ENCODE data around the gene GUCA2B.
A peak's percentile ranks its signal among the peaks of the same experiment; 100 is the strongest.

The GUCA2B gene

GRCh38 chr1:42172381-42173133 is 19.3 kb downstream of the GUCA2B start:
- Histone ChIP-seq H3K27me3 (ENCODE audit: insufficient read depth, insufficient read length) (no peaks in the 10 kb centered on the region), H3K9me3 (ENCODE audit: insufficient read depth, low read length) (no peaks in the 10 kb centered on the region), H3K9ac (ENCODE audit: insufficient read length, low read depth) (peak overlapping the region; percentile 24), H3K36me3 (ENCODE audit: insufficient read depth, insufficient read length, low read length) (peaks cover 7% of the 10 kb centered on the region), H3K4me3 (ENCODE audit: insufficient read length, low read depth) (no peak overlapping the region), H3K4me1 (ENCODE audit: insufficient read depth, insufficient read length) (peaks cover 18% of the 10 kb centered on the region)
- no peak for DNase-seq (ENCODE audit: low read depth, low spot score)
- TF ChIP-seq SUZ12 (IDR thresholded peaks at IDR 0.05; ENCODE audit: extremely low read depth, insufficient read depth, insufficient read length) (no peak), ZNF274 (IDR thresholded peaks at IDR 0.05; ENCODE audit: low read depth, low read length) (no peak), YY1 (IDR thresholded peaks at IDR 0.05; ENCODE audit: insufficient read depth, insufficient read length) (no peak)

- peaks cover 17% of the 10 kb centered on the region for H3K4me1 ChIP-seq (ENCODE audit: insufficient read depth, insufficient read length)
- H3K9me3 ChIP-seq (ENCODE audit: insufficient read depth, low read length): no peaks in the 10 kb centered on the region
- H3K4me3 ChIP-seq (ENCODE audit: insufficient read length, low read depth): no peak overlapping the region
- H3K27me3 ChIP-seq (ENCODE audit: insufficient read depth, insufficient read length): no peaks in the 10 kb centered on the region
- TF ChIP-seq ZNF274 (IDR thresholded peaks at IDR 0.05; ENCODE audit: low read depth, low read length) (no peak), YY1 (IDR thresholded peaks at IDR 0.05; ENCODE audit: insufficient read depth, insufficient read length) (no peak), SUZ12 (IDR thresholded peaks at IDR 0.05; ENCODE audit: extremely low read depth, insufficient read depth, insufficient read length) (no peak)
- peaks cover 8% of the 10 kb centered on the region for H3K36me3 ChIP-seq (ENCODE audit: insufficient read depth, insufficient read length, low read length)
- DNase-seq (ENCODE audit: low read depth, low spot score): peak; percentile 74
- peak overlapping the region; percentile 24 for H3K9ac ChIP-seq (ENCODE audit: insufficient read length, low read depth)
Observed at GRCh38 chr1:42173155-42173933, 20.1 kb downstream of the GUCA2B start.

- no peak for DNase-seq (ENCODE audit: low read depth, low spot score)
- H3K9ac ChIP-seq (ENCODE audit: insufficient read length, low read depth): no peak overlapping the region
- H3K9me3 ChIP-seq (ENCODE audit: insufficient read depth, low read length): no peaks in the 10 kb centered on the region
- H3K4me3 ChIP-seq (ENCODE audit: insufficient read length, low read depth): no peak overlapping the region
- no peak for TF ChIP-seq SUZ12 (IDR thresholded peaks at IDR 0.05; ENCODE audit: extremely low read depth, insufficient read depth, insufficient read length)
- TF ChIP-seq ZNF274 (IDR thresholded peaks at IDR 0.05; ENCODE audit: low read depth, low read length): no peak
- TF ChIP-seq YY1 (IDR thresholded peaks at IDR 0.05; ENCODE audit: insufficient read depth, insufficient read length): no peak
- H3K27me3 ChIP-seq (ENCODE audit: insufficient read depth, insufficient read length): no peaks in the 10 kb centered on the region
- H3K36me3 ChIP-seq (ENCODE audit: insufficient read depth, insufficient read length, low read length): peaks cover 12% of the 10 kb centered on the region
- peaks cover 17% of the 10 kb centered on the region for H3K4me1 ChIP-seq (ENCODE audit: insufficient read depth, insufficient read length)
Observed at GRCh38 chr1:42173961-42174735, 20.9 kb downstream of the GUCA2B start.

- no peaks in the 10 kb centered on the region for H3K27me3 ChIP-seq (ENCODE audit: insufficient read depth, insufficient read length)
- peaks cover 17% of the 10 kb centered on the region for H3K4me1 ChIP-seq (ENCODE audit: insufficient read depth, insufficient read length)
- no peak overlapping the region for H3K4me3 ChIP-seq (ENCODE audit: insufficient read length, low read depth)
- H3K9me3 ChIP-seq (ENCODE audit: insufficient read depth, low read length): no peaks in the 10 kb centered on the region
- no peak for DNase-seq (ENCODE audit: low read depth, low spot score)
- H3K36me3 ChIP-seq (ENCODE audit: insufficient read depth, insufficient read length, low read length): peaks cover 23% of the 10 kb centered on the region
- H3K9ac ChIP-seq (ENCODE audit: insufficient read length, low read depth): no peak overlapping the region
- TF ChIP-seq SUZ12 (IDR thresholded peaks at IDR 0.05; ENCODE audit: extremely low read depth, insufficient read depth, insufficient read length) (no peak), YY1 (IDR thresholded peaks at IDR 0.05; ENCODE audit: insufficient read depth, insufficient read length) (no peak)
Observed at GRCh38 chr1:42175314-42176054, 22.3 kb downstream of the GUCA2B start.

- Histone ChIP-seq H3K36me3 (ENCODE audit: insufficient read depth, insufficient read length, low read length) (peaks cover 34% of the 10 kb centered on the region), H3K4me3 (ENCODE audit: insufficient read length, low read depth) (no peak overlapping the region), H3K4me1 (ENCODE audit: insufficient read depth, insufficient read length) (peaks cover 9% of the 10 kb centered on the region), H3K9ac (ENCODE audit: insufficient read length, low read depth) (no peak overlapping the region), H3K27me3 (ENCODE audit: insufficient read depth, insufficient read length) (no peaks in the 10 kb centered on the region), H3K9me3 (ENCODE audit: insufficient read depth, low read length) (no peaks in the 10 kb centered on the region)
- DNase-seq (ENCODE audit: low read depth, low spot score): peak; percentile 49
- no peak for TF ChIP-seq ZNF274 (IDR thresholded peaks at IDR 0.05; ENCODE audit: low read depth, low read length)
- no peak for TF ChIP-seq YY1 (IDR thresholded peaks at IDR 0.05; ENCODE audit: insufficient read depth, insufficient read length)
- TF ChIP-seq SUZ12 (IDR thresholded peaks at IDR 0.05; ENCODE audit: extremely low read depth, insufficient read depth, insufficient read length): no peak
Observed at GRCh38 chr1:42176902-42177519, 23.8 kb downstream of the GUCA2B start.

- Histone ChIP-seq H3K4me1 (ENCODE audit: insufficient read depth, insufficient read length) (peaks cover 7% of the 10 kb centered on the region), H3K9me3 (ENCODE audit: insufficient read depth, low read length) (no peaks in the 10 kb centered on the region), H3K36me3 (ENCODE audit: insufficient read depth, insufficient read length, low read length) (peaks cover 37% of the 10 kb centered on the region), H3K27me3 (ENCODE audit: insufficient read depth, insufficient read length) (no peaks in the 10 kb centered on the region), H3K9ac (ENCODE audit: insufficient read length, low read depth) (no peak overlapping the region), H3K4me3 (ENCODE audit: insufficient read length, low read depth) (no peak overlapping the region)
- no peak for DNase-seq (ENCODE audit: low read depth, low spot score)
- TF ChIP-seq YY1 (IDR thresholded peaks at IDR 0.05; ENCODE audit: insufficient read depth, insufficient read length): no peak
- no peak for TF ChIP-seq ZNF274 (IDR thresholded peaks at IDR 0.05; ENCODE audit: low read depth, low read length)
- no peak for TF ChIP-seq SUZ12 (IDR thresholded peaks at IDR 0.05; ENCODE audit: extremely low read depth, insufficient read depth, insufficient read length)
Observed at GRCh38 chr1:42177541-42177981, 24.4 kb downstream of the GUCA2B start.

All from NT2/D1 (cell line).